ENCODE results near the gene DENND4B.

GRCh38 chr1:153936011-153936802, 10.3 kb downstream of the DENND4B start:
- TF ChIP-seq POLR2A (IDR thresholded peaks at IDR 0.05) (no peak), CTCF (IDR thresholded peaks at IDR 0.05) (no peak)

Data from right lobe of liver (tissue), 4 donors.